ENCODE results near the gene SPATS1. TPM values are rescaled to one million over a fixed set of nuclear protein-coding genes. Genes with fewer than 3 reads are reported as not detected.
A peak's percentile ranks its signal among the peaks of the same experiment; 100 is the strongest.

Gene SPATS1
- total and polyA plus RNA-seq, 10 donors = not detected

- peak; percentile 74 for DNase-seq
Measured at GRCh38 chr6:44338228-44339122, 4.0 kb upstream of the SPATS1 start.

DNA sequence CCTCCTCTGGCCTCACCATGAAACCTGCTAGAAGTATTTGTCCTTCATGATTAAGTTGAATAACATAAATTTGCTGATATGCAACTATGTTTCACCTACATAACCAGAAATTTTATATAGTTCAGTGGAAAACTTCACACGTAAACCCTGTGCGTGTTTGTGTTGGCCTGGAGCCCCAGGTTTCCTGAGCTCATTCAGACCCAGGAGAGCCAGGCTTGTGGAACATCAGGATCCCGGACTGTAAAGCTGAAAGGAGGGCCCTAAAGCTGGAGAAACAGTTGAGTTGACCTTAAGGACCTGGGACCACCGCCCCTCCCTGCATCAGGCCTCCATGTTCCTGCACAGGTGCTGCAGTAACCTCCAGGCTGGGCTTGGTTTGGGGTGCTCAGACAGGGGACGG lies 3.1 kb upstream of the SPATS1 start:
- H3K4me3 ChIP-seq = no peak overlapping the region
- H3K27ac ChIP-seq = no peak overlapping the region
- no peak for DNase-seq
- no peak for TF ChIP-seq POLR2AphosphoS5 (IDR thresholded peaks at IDR 0.05)
- no peak for TF ChIP-seq POLR2A (IDR thresholded peaks at IDR 0.05)
- TF ChIP-seq, protein P1, sequence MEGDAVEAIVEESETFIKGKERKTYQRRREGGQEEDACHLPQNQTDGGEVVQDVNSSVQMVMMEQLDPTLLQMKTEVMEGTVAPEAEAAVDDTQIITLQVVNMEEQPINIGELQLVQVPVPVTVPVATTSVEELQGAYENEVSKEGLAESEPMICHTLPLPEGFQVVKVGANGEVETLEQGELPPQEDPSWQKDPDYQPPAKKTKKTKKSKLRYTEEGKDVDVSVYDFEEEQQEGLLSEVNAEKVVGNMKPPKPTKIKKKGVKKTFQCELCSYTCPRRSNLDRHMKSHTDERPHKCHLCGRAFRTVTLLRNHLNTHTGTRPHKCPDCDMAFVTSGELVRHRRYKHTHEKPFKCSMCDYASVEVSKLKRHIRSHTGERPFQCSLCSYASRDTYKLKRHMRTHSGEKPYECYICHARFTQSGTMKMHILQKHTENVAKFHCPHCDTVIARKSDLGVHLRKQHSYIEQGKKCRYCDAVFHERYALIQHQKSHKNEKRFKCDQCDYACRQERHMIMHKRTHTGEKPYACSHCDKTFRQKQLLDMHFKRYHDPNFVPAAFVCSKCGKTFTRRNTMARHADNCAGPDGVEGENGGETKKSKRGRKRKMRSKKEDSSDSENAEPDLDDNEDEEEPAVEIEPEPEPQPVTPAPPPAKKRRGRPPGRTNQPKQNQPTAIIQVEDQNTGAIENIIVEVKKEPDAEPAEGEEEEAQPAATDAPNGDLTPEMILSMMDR (IDR thresholded peaks at IDR 0.05 in 8 of 11, conservative IDR thresholded peaks at IDR 0.05 in 3 of 11) = no peak
- peaks cover 0 to 10% (median 6%) of the 10 kb centered on the region in 6 donors for H3K4me1 ChIP-seq
- no peaks in the 10 kb centered on the region for H3K36me3 ChIP-seq
- H3K27me3 ChIP-seq (replicated peaks in 1 of 7) = peaks cover 0 to 36% (median 28%) of the 10 kb centered on the region in 7 donors
- no peaks in the 10 kb centered on the region for H3K9me3 ChIP-seq
- intact Hi-C loops (cut with DNase I; ENCODE audit: low total_unique reads) = loop anchor here (2.0 to 5.0 kb wide), 2 partner anchors 167 to 242 kb away; no protein-coding TSS in a partner anchor
- 75 to 88% (median 86%) methylated on average over 4 to 5 of the region's 5 CpGs for WGBS, 5 donors

More at GRCh38 chr6:44338228-44339122, 4.0 kb upstream of the SPATS1 start:
- Histone ChIP-seq H3K4me3 (no peak overlapping the region), H3K9me3 (no peaks in the 10 kb centered on the region), H3K36me3 (no peaks in the 10 kb centered on the region), H3K27me3 (replicated peaks in 1 of 7) (peaks cover 0 to 28% (median 21%) of the 10 kb centered on the region in 7 donors), H3K27ac (no peak overlapping the region), H3K4me1 (peaks cover 0 to 17% (median 7%) of the 10 kb centered on the region in 6 donors)
- intact Hi-C loops (cut with DNase I; ENCODE audit: low total_unique reads) = loop anchor here (2.0 to 5.0 kb wide), 2 partner anchors 166 to 242 kb away; no protein-coding TSS in a partner anchor
- WGBS, 5 donors = 3 to 6% (median 4%) methylated on average over 11 of the region's 11 CpGs
- no peak for TF ChIP-seq POLR2A (IDR thresholded peaks at IDR 0.05)
- TF ChIP-seq, protein P1 (IDR thresholded peaks at IDR 0.05 in 8 of 11, conservative IDR thresholded peaks at IDR 0.05 in 3 of 11) = peak; percentile 58 to 85 (median 75)

GRCh38 chr6:44339763-44340625 lies 2.5 kb upstream of the SPATS1 start:
- no peak for DNase-seq
- intact Hi-C loops (cut with DNase I; ENCODE audit: low total_unique reads) = loop anchor here (2.0 to 5.0 kb wide), 2 partner anchors 168 to 243 kb away; no protein-coding TSS in a partner anchor
- peaks cover 0 to 10% (median 6%) of the 10 kb centered on the region in 6 donors for H3K4me1 ChIP-seq
- 65 to 76% (median 69%) methylated on average over 5 to 7 of the region's 7 CpGs for WGBS, 5 donors
- H3K27ac ChIP-seq = no peak overlapping the region
- TF ChIP-seq POLR2A (IDR thresholded peaks at IDR 0.05) (no peak), POLR2AphosphoS5 (IDR thresholded peaks at IDR 0.05) (no peak)
- TF ChIP-seq, protein P1 (IDR thresholded peaks at IDR 0.05 in 8 of 11, conservative IDR thresholded peaks at IDR 0.05 in 3 of 11) = no peak
- peaks cover 0 to 43% (median 35%) of the 10 kb centered on the region in 7 donors for H3K27me3 ChIP-seq (replicated peaks in 1 of 7)
- no peak overlapping the region for H3K4me3 ChIP-seq
- H3K9me3 ChIP-seq = no peaks in the 10 kb centered on the region
- H3K36me3 ChIP-seq = no peaks in the 10 kb centered on the region
